Type B pancreatic cell (in vitro differentiated cells): ENCODE measurements around the gene PHLPP1. TPM values are rescaled to one million over a fixed set of nuclear protein-coding genes. Genes with fewer than 3 reads are reported as not detected.
A peak's percentile ranks its signal among the peaks of the same experiment; 100 is the strongest.
"Not testable (repeated sequence)": the region's sequence is repeated elsewhere in the genome, so short reads cannot be mapped to it uniquely, and the experiment has no call there.

Experiments used
- DNase-seq: peaks from one replicate; pipeline ENCODE4 v3.0.0; 2021; ENCODE audit warnings: mixed read lengths; ENCODE audit not compliant: unreplicated experiment; ENCODE audit errors: extremely low spot score
- H3K27ac Mint-ChIP-seq: 2 replicates; pipeline ENCODE4 v1.8.0; 2021; ENCODE audit warnings: mild to moderate bottlenecking, mixed read lengths
- H3K27me3 Mint-ChIP-seq: 2 replicates; pipeline ENCODE4 v1.8.0; 2021; ENCODE audit warnings: mixed read lengths
- H3K36me3 Mint-ChIP-seq: 2 replicates; pipeline ENCODE4 v1.8.0; 2021; ENCODE audit warnings: mixed read lengths
- H3K4me1 Mint-ChIP-seq: one replicate; pipeline ENCODE4 v1.8.0; 2021; ENCODE audit warnings: mixed read lengths; ENCODE audit not compliant: unreplicated experiment
- H3K4me3 Mint-ChIP-seq: 2 replicates; pipeline ENCODE4 v1.8.0; 2021; ENCODE audit warnings: mild to moderate bottlenecking, mixed read lengths
- H3K9me3 Mint-ChIP-seq: 2 replicates; pipeline ENCODE4 v1.8.0; 2021; ENCODE audit warnings: mixed read lengths
- CTCF ChIP-seq: fragments of 200-600 bp; sonication (generic); conservative IDR thresholded peaks from 2 replicates; pipeline ENCODE4 v1.5.0; 2021; ENCODE audit warnings: antibody characterized with exemption, mild to moderate bottlenecking
- total RNA-seq: library from RNA; stranded (reverse); gene quantifications from 2 replicates; pipeline ENCODE4 v1.2.1, GENCODE V29; 2021; ENCODE audit warnings: low replicate concordance

PHLPP1 gene
- total RNA-seq, 1 donor from 2014 or later: 28.5 TPM

GRCh38 chr18:62738639-62739038 is 23.3 kb downstream of the PHLPP1 start:
- no peaks in the 10 kb centered on the region for H3K27me3 Mint-ChIP-seq
- no peak for TF ChIP-seq CTCF
- peaks cover 8% of the 10 kb centered on the region for H3K36me3 Mint-ChIP-seq
- H3K4me3 Mint-ChIP-seq: no peak overlapping the region
- peaks cover 31% of the 10 kb centered on the region for H3K4me1 Mint-ChIP-seq
- H3K9me3 Mint-ChIP-seq: peaks cover 5% of the 10 kb centered on the region
- no peak overlapping the region for H3K27ac Mint-ChIP-seq
- DNase-seq: no peak

DNA sequence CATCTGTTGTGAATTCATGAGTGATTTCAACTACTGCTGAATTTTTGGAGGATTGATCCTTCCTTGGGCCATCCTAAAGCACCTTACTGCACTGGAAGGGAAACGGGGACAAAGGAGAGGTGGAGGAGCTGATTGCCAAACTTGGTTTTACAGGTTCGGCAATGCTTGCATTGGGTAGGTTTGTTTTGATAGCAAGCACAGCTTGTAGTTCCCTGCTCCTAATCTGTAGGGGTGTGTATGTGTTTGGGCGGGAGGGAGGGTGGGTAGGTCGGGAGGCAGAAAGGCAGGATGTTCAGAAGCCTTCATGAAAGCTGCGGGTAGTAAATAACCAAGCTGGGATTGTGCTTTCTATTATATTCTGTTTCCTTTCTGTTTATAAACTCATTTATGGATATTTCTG is 24.6 kb downstream of the PHLPP1 start:
- H3K4me1 Mint-ChIP-seq: peaks cover 31% of the 10 kb centered on the region

GRCh38 chr18:62740650-62741049 is 25.3 kb downstream of the PHLPP1 start:
- DNase-seq, H3K27ac Mint-ChIP-seq, H3K9me3 Mint-ChIP-seq, H3K4me3 Mint-ChIP-seq, H3K36me3 Mint-ChIP-seq, H3K27me3 Mint-ChIP-seq: not testable (repeated sequence)
- H3K4me1 Mint-ChIP-seq: peaks cover 36% of the 10 kb centered on the region

More for the DNA sequence above, 24.6 kb downstream of the PHLPP1 start:
- TF ChIP-seq CTCF: no peak
- Mint-ChIP-seq H3K27me3 (no peaks in the 10 kb centered on the region), H3K9me3 (peaks cover 5% of the 10 kb centered on the region), H3K4me3 (no peak overlapping the region), H3K27ac (no peak overlapping the region), H3K36me3 (peaks cover 8% of the 10 kb centered on the region)
- DNase-seq: no peak

DNA sequence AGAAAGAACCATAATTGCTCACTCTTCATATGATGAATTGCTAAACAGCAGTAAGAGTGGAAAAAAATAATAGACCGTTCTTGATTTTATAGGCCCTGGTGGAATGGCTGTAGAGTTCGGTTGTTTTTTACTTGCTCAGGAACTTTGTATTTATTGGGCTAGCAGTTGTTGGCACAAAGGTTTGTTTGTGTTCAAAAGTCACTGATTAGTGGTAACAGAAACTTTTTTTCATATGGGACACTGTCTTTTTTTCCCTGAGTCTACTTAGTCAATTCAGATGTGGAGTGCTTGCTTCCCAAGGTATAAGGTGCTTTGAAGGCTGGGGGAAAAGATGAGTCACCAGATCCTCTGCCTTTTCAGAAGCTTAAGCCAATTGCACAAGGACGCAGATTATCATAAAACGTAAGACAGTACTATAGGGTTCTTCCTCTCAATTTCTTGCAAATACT is 25.8 kb downstream of the PHLPP1 start:
- Mint-ChIP-seq H3K9me3 (peaks cover 5% of the 10 kb centered on the region), H3K4me3 (peak overlapping the region; percentile 12), H3K27ac (peak overlapping the region; percentile 26), H3K36me3 (peaks cover 7% of the 10 kb centered on the region), H3K4me1 (peaks cover 35% of the 10 kb centered on the region), H3K27me3 (no peaks in the 10 kb centered on the region)
- no peak for TF ChIP-seq CTCF
- no peak for DNase-seq

GRCh38 chr18:62741584-62741983 is 26.2 kb downstream of the PHLPP1 start:
- TF ChIP-seq CTCF: no peak
- H3K36me3 Mint-ChIP-seq: peaks cover 5% of the 10 kb centered on the region
- no peak overlapping the region for H3K27ac Mint-ChIP-seq
- H3K4me3 Mint-ChIP-seq: no peak overlapping the region
- peaks cover 5% of the 10 kb centered on the region for H3K9me3 Mint-ChIP-seq
- peaks cover 32% of the 10 kb centered on the region for H3K4me1 Mint-ChIP-seq
- no peak for DNase-seq
- no peaks in the 10 kb centered on the region for H3K27me3 Mint-ChIP-seq

GRCh38 chr18:62744076-62744968 is 29.0 kb downstream of the PHLPP1 start:
- no peaks in the 10 kb centered on the region for H3K27me3 Mint-ChIP-seq
- H3K9me3 Mint-ChIP-seq: no peaks in the 10 kb centered on the region
- H3K4me3 Mint-ChIP-seq: peak overlapping the region; percentile 3
- TF ChIP-seq CTCF: no peak
- H3K27ac Mint-ChIP-seq: peak overlapping the region; percentile 39
- H3K4me1 Mint-ChIP-seq: peaks cover 30% of the 10 kb centered on the region
- DNase-seq: no peak
- H3K36me3 Mint-ChIP-seq: no peaks in the 10 kb centered on the region
